Neural cell (in vitro differentiated cells): Measurements from ENCODE around the gene CLIC3. TPM values are rescaled to one million over a fixed set of nuclear protein-coding genes. Genes with fewer than 3 reads are reported as not detected.

Source experiments
- H2AFZ ChIP-seq: fragments of 200-600, 300-800 bp; sonication (generic), shearing (Covaris generic); 2 replicates; pipeline ENCODE4 v1.6.0; 2014; ENCODE audit warnings: low read depth, mild to moderate bottlenecking, antibody characterized with exemption, low read length, moderate library complexity
- H3F3A ChIP-seq: fragments of 200-600 bp; shearing (Covaris generic); 2 replicates; pipeline ENCODE4 v1.6.1; 2016; ENCODE audit warnings: mild to moderate bottlenecking, moderate library complexity, mixed read lengths, antibody characterized with exemption, low read length; ENCODE audit not compliant: insufficient read depth, poor library complexity, severe bottlenecking
- H3K27ac ChIP-seq: fragments of 200-600, 300-800 bp; sonication (generic), shearing (Covaris generic); 2 replicates; pipeline ENCODE4 v1.5.1; 2014; ENCODE audit warnings: mild to moderate bottlenecking, low read length, moderate library complexity
- H3K27me3 ChIP-seq: fragments of 300-800, 200-600 bp; sonication (generic), shearing (Covaris generic); 2 replicates; pipeline ENCODE4 v1.6.0; 2014; ENCODE audit warnings: mild to moderate bottlenecking, low read depth, low read length, moderate library complexity; ENCODE audit not compliant: insufficient read depth
- H3K36me3 ChIP-seq: fragments of 300-800, 200-600 bp; sonication (generic), shearing (Covaris generic); 2 replicates; pipeline ENCODE4 v1.5.1; 2014; ENCODE audit warnings: mild to moderate bottlenecking, antibody characterized with exemption, low read length, moderate library complexity; ENCODE audit not compliant: insufficient read depth
- H3K4me2 ChIP-seq: fragments of 300-800, 200-600 bp; sonication (generic), shearing (Covaris generic); 2 replicates; pipeline ENCODE4 v1.6.0; 2014; ENCODE audit warnings: mild to moderate bottlenecking, low read length
- H3K4me3 ChIP-seq: fragments of 300-800, 200-600 bp; sonication (generic), shearing (Covaris generic); 2 replicates; pipeline ENCODE4 v1.5.1; 2014; ENCODE audit warnings: mild to moderate bottlenecking, low read length, moderate library complexity
- H3K79me2 ChIP-seq: fragments of 200-600 bp; shearing (Covaris generic); replicated peaks from 2 replicates; pipeline ENCODE4 v1.6.0; 2014; ENCODE audit warnings: mild to moderate bottlenecking, low read length, moderate library complexity; ENCODE audit not compliant: insufficient read depth
- H3K9ac ChIP-seq: fragments of 300-800, 200-600 bp; sonication (generic), shearing (Covaris generic); 2 replicates; pipeline ENCODE4 v1.6.1; 2016; ENCODE audit warnings: mild to moderate bottlenecking, low read length, mixed read lengths
- H3K9me2 ChIP-seq: fragments of 200-600 bp; shearing (Covaris generic); 2 replicates; pipeline ENCODE4 v1.6.1; 2016; ENCODE audit warnings: mild to moderate bottlenecking, low read length, mixed read lengths; ENCODE audit not compliant: insufficient read depth
- H3K9me3 ChIP-seq: fragments of 200-600, 300-800 bp; sonication (generic), shearing (Covaris generic); 2 replicates; pipeline ENCODE4 v1.6.1; 2016; ENCODE audit warnings: mild to moderate bottlenecking, mixed run types, low read length, moderate library complexity, mixed read lengths
- H4K20me1 ChIP-seq: fragments of 200-600 bp; shearing (Covaris generic); 2 replicates; pipeline ENCODE4 v1.6.1; 2016; ENCODE audit warnings: mild to moderate bottlenecking, mixed run types; ENCODE audit not compliant: insufficient read depth
- EP300 ChIP-seq: fragments of 450-650 bp; conservative IDR thresholded peaks from 2 replicates; pipeline ENCODE4 v1.6.1; 2014; ENCODE audit warnings: antibody characterized with exemption, mild to moderate bottlenecking, moderate library complexity; ENCODE audit not compliant: poor library complexity, severe bottlenecking
- EZH2 ChIP-seq: fragments of 200-600, 300-800 bp; shearing (Covaris generic), sonication (generic); IDR thresholded peaks from 2 replicates; pipeline ENCODE4 v1.6.1; 2014; ENCODE audit warnings: antibody characterized with exemption, low read length, borderline replicate concordance, mild to moderate bottlenecking; ENCODE audit not compliant: insufficient read depth, poor library complexity, severe bottlenecking
- MXI1 ChIP-seq: fragments of 450-650 bp; conservative IDR thresholded peaks from 2 replicates; pipeline ENCODE4 v1.6.1; 2014; ENCODE audit warnings: antibody characterized with exemption, mild to moderate bottlenecking; ENCODE audit not compliant: poor library complexity, severe bottlenecking
- POLR2AphosphoS5 ChIP-seq: IDR thresholded peaks from 2 replicates; pipeline ENCODE4 v1.6.1; 2012
- RAD21 ChIP-seq: fragments of 450-650 bp; conservative IDR thresholded peaks from 2 replicates; pipeline ENCODE4 v1.6.1; 2014; ENCODE audit warnings: antibody characterized with exemption, mild to moderate bottlenecking, moderate library complexity
- SMC3 ChIP-seq: fragments of 450-650 bp; conservative IDR thresholded peaks from 2 replicates; pipeline ENCODE4 v1.6.1; 2014; ENCODE audit warnings: antibody characterized with exemption, mild to moderate bottlenecking, moderate library complexity; ENCODE audit not compliant: poor library complexity
- TAF1 ChIP-seq: IDR thresholded peaks from 2 replicates; pipeline ENCODE4 v1.6.1; 2012; ENCODE audit warnings: low read depth
- polyA plus RNA-seq: library from polyadenylated mRNA; depleted of rRNA; stranded (reverse); fragments of >200 nt; gene quantifications from 2 replicates; pipeline ENCODE4 v1.2.3, GENCODE V29; 2014
- TF ChIP-seq, protein P1 (sequence below): fragments of 450-650 bp; IDR thresholded peaks from 2 replicates; pipeline ENCODE4 v1.5.1; 2014; ENCODE audit warnings: antibody characterized with exemption, mild to moderate bottlenecking, moderate library complexity; ENCODE audit not compliant: poor library complexity, severe bottlenecking
- TF ChIP-seq, protein P2 (sequence below): IDR thresholded peaks from 2 replicates; pipeline ENCODE4 v1.6.1; 2012; ENCODE audit warnings: borderline replicate concordance

The CLIC3 gene
- polyA plus RNA-seq, 1 donor from 2014 or later: not detected

DNA sequence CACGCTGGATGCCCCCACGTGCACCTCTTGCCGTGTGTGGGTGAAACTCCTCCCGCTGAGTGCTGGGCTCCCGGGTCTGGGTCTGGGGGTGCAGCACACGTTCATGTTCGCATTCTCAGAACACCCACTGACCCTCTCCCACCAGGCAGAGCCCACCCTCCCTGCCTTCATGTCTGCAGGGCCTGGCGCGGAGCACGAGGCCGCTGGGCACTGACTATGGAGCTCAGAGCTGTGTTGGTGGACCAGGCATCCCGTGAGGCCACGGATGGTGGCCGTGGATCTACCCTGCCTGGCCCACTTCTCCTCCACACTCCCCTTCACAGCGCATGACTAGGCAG is 35.5 kb downstream of the CLIC3 start:
- H2AFZ ChIP-seq: no peak overlapping the region
- no peaks in the 10 kb centered on the region for H3K36me3 ChIP-seq
- H3K79me2 ChIP-seq: no peaks in the 10 kb centered on the region
- no peaks in the 10 kb centered on the region for H3K9me2 ChIP-seq
- no peak overlapping the region for H3K4me2 ChIP-seq
- no peaks in the 10 kb centered on the region for H3F3A ChIP-seq
- H4K20me1 ChIP-seq: no peaks in the 10 kb centered on the region
- H3K4me3 ChIP-seq: no peak overlapping the region
- H3K9ac ChIP-seq: no peak overlapping the region
- TF ChIP-seq, protein P1, sequence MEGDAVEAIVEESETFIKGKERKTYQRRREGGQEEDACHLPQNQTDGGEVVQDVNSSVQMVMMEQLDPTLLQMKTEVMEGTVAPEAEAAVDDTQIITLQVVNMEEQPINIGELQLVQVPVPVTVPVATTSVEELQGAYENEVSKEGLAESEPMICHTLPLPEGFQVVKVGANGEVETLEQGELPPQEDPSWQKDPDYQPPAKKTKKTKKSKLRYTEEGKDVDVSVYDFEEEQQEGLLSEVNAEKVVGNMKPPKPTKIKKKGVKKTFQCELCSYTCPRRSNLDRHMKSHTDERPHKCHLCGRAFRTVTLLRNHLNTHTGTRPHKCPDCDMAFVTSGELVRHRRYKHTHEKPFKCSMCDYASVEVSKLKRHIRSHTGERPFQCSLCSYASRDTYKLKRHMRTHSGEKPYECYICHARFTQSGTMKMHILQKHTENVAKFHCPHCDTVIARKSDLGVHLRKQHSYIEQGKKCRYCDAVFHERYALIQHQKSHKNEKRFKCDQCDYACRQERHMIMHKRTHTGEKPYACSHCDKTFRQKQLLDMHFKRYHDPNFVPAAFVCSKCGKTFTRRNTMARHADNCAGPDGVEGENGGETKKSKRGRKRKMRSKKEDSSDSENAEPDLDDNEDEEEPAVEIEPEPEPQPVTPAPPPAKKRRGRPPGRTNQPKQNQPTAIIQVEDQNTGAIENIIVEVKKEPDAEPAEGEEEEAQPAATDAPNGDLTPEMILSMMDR: no peak
- TF ChIP-seq, protein P2, sequence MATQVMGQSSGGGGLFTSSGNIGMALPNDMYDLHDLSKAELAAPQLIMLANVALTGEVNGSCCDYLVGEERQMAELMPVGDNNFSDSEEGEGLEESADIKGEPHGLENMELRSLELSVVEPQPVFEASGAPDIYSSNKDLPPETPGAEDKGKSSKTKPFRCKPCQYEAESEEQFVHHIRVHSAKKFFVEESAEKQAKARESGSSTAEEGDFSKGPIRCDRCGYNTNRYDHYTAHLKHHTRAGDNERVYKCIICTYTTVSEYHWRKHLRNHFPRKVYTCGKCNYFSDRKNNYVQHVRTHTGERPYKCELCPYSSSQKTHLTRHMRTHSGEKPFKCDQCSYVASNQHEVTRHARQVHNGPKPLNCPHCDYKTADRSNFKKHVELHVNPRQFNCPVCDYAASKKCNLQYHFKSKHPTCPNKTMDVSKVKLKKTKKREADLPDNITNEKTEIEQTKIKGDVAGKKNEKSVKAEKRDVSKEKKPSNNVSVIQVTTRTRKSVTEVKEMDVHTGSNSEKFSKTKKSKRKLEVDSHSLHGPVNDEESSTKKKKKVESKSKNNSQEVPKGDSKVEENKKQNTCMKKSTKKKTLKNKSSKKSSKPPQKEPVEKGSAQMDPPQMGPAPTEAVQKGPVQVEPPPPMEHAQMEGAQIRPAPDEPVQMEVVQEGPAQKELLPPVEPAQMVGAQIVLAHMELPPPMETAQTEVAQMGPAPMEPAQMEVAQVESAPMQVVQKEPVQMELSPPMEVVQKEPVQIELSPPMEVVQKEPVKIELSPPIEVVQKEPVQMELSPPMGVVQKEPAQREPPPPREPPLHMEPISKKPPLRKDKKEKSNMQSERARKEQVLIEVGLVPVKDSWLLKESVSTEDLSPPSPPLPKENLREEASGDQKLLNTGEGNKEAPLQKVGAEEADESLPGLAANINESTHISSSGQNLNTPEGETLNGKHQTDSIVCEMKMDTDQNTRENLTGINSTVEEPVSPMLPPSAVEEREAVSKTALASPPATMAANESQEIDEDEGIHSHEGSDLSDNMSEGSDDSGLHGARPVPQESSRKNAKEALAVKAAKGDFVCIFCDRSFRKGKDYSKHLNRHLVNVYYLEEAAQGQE: no peak
- no peak for TF ChIP-seq RAD21
- TF ChIP-seq POLR2AphosphoS5: no peak
- TF ChIP-seq EZH2: no peak
- TF ChIP-seq SMC3: no peak
- no peak for TF ChIP-seq TAF1
- no peak for TF ChIP-seq MXI1
- no peak for TF ChIP-seq EP300
- H3K27me3 ChIP-seq: no peaks in the 10 kb centered on the region
- no peaks in the 10 kb centered on the region for H3K9me3 ChIP-seq
- no peak overlapping the region for H3K27ac ChIP-seq

DNA sequence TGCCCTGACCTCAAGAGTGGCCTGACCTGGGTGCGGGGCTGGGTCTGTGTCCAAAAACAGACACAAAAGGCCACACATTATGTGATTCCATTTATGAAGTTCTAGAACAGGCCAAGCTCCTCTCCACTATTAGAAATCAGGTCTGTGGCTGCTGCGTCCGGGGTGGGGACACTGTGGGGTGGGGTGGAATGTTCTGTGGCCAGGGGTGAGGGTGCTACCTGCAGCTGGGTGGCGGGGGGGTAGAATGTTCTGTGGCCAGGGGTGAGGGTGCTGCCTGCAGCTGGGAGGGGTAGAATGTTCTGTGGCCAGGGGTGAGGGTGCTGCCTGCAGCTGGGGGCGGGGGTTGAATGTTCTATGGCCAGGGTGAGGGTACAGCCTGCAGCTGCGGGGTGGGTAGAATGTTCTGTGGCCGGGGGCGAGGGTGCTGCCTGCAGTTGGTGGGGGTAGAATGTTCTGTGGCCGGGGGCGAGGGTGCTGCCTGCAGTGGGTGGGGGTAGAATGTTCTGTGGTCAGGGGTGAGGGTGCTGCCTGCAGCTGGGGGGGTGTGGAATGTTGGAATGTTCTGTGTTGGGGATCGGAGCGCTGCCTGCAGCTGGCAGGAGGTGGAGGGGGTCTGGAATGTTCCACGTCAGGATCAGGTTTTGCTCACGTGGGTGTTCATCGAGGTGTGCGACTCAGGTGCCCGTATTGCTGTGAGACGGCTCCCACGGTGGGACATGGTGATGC is 36.0 kb downstream of the CLIC3 start:
- Histone ChIP-seq H3K79me2 (no peaks in the 10 kb centered on the region), H3K9me2 (no peaks in the 10 kb centered on the region)

More for the DNA sequence above, 36.0 kb downstream of the CLIC3 start:
- H3K36me3 ChIP-seq: no peaks in the 10 kb centered on the region
- no peak overlapping the region for H2AFZ ChIP-seq
- H3K27me3 ChIP-seq: no peaks in the 10 kb centered on the region
- no peaks in the 10 kb centered on the region for H3F3A ChIP-seq
- no peak overlapping the region for H3K27ac ChIP-seq
- H3K4me2 ChIP-seq: no peak overlapping the region
- TF ChIP-seq POLR2AphosphoS5: no peak
- TF ChIP-seq, protein P1: no peak
- TF ChIP-seq EP300: no peak
- TF ChIP-seq RAD21: no peak
- TF ChIP-seq, protein P2: no peak
- no peak for TF ChIP-seq SMC3
- TF ChIP-seq TAF1: no peak
- no peak for TF ChIP-seq MXI1
- TF ChIP-seq EZH2: no peak
- H4K20me1 ChIP-seq: no peaks in the 10 kb centered on the region
- H3K4me3 ChIP-seq: no peak overlapping the region
- no peaks in the 10 kb centered on the region for H3K9me3 ChIP-seq
- no peak overlapping the region for H3K9ac ChIP-seq
